CD4-positive, alpha-beta T cell treated with Interleukin-10 for 1 hour (primary cell): ENCODE measurements around the gene PAX6.

ENCODE experiments used
- DNase-seq: peaks from one replicate; pipeline ENCODE4 v3.0.0-alpha.2; 2020

The PAX6 gene

DNA sequence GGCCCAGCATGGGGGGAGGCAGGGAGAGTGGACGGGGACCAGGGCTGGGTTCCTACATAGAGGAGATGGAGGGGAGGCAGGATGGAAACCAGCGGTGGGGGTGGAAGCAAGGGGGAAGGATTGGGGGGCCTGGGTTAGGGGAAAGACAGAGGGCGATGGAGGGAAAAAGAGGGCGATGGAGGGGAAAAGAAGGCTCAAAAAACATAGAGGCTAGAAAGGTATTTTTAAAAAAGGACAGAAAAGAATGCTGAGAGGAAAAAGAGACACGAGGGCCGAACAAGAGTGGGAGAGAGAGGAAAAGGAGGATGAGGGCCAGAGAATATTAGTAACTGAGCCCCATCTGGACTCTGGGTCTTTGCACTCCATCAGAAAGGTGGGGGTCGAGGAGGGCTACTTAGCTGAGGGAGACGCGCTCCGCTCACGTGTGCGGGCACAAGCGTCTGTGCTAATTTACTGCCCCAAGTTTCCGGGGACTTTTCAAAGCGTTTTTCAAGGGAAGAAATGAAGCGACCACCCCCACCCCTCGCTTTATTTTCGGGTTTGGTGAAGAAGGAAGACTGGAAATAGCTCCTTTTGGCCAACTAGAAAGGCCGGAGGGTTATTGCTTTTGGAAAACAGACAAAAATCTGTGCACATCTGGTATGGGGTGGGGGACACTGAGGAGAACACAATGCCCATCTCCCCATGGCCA is 14.5 kb downstream of the PAX6 start:
- DNase-seq, result no peak

DNA sequence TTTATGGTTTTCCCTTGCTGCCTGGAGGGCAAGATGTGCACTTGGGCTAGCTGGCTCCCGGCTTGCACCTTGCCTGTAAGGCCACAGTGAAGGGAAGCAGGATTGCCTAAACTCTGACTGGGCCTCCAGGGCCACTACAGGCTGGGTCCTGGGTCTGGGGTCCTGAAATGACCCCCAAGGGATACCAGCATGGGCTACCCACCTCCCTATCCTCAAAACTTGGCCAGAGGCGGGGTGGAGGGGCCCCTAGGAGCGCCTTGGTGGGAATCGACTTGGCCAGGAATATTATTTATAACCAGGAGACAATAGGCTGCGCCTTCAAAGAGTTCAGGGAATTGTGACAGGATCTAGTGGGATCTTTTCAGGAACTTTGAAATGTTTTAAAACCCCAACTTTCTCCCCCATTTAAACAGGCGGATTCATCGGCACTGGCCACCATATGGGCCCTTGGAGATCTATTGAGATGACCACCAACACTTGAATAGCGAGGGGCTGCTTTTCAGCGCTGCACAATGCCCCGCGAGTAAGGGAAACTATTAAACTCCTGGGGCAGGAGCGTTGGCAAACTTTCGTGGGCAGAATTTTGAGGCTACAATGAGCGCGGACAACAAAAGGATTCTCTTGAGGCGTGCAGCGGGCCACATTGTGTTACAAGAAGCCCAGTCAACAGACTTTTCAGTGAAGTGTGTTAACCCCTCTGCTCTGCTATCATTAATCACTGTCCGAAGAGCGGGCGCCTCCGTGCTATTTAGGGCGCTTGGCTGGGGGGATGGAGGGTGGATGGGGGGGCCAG is 15.2 kb downstream of the PAX6 start:
- no peak for DNase-seq

GRCh38 chr11:31794548-31794947 is 16.6 kb downstream of the PAX6 start:
- DNase-seq, result no peak

DNA sequence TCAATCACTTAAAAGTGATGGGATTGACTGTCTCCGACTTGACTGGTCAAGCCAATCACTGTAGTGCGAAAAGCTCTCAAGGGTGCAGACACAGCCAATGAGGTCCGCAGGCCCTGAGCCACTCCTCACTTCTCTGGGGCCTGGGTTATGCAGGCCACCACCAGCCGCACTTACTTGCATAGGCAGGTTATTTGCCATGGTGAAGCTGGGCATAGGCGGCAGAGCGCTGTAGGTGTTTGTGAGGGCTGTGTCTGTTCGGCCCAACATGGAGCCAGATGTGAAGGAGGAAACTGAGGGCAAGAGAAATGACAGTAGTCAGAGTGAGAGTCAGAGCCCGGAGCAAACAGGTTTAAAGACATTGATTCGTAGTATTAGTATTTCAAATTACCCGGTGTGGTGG is 17.9 kb downstream of the PAX6 start:
- DNase-seq, result no peak

DNA sequence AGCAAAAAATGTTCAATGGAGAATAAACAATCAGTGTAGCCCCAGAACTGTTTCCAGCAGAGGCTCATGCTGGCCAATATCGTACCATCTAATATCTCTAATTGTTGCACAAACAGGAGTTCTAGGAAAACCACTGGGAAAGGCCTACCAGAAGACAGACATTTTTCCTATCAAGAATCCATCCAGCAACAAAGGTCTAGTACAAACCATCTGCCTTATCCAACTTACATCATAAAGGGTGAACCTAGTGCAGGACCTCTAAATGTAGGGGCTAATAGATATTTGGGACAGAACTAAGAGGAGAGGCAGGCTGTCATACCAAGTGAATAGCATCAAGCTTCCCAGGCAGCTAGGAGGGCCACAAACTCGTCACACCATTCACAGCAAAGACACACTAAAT is 18.7 kb downstream of the PAX6 start:
- DNase-seq, result no peak

GRCh38 chr11:31792036-31792435 is 19.1 kb downstream of the PAX6 start:
- no peak for DNase-seq

DNA sequence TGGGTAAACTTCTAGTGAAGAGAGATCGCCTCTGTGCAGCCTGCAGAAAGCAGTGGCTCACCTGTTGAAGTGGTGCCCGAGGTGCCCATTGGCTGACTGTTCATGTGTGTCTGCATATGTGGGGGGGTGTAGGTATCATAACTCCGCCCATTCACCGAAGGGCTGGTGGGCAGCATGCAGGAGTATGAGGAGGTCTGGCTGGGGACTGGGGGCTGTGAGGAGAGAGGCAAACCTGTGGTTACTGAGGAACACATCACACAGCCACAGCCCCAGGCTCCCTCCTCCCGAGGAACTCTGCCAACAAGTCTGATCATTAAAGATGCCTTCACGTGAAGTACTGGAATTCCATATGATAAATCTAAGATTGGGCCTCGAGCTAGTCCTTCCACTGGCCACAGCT is 20.5 kb downstream of the PAX6 start:
- no peak for DNase-seq

DNA sequence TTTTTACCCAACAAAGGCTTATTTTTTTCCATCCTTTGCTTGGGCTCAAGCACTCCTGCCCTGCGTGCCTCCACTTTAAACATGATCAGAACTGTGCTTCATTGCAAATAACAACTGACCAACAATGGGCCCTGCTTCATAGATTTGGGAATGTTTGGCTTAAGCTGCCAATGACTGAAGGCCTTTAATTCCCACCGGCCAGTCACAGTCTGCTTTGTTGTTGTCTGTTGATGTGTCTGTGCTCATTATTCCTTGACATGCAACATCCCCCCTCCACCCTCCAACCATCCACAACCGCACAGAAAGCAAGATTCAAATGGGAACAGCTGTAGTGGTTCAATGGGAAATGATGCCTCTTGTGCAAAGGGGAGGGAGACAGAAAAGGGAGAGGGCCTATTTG is 23.0 kb downstream of the PAX6 start:
- DNase-seq, result no peak

DNA sequence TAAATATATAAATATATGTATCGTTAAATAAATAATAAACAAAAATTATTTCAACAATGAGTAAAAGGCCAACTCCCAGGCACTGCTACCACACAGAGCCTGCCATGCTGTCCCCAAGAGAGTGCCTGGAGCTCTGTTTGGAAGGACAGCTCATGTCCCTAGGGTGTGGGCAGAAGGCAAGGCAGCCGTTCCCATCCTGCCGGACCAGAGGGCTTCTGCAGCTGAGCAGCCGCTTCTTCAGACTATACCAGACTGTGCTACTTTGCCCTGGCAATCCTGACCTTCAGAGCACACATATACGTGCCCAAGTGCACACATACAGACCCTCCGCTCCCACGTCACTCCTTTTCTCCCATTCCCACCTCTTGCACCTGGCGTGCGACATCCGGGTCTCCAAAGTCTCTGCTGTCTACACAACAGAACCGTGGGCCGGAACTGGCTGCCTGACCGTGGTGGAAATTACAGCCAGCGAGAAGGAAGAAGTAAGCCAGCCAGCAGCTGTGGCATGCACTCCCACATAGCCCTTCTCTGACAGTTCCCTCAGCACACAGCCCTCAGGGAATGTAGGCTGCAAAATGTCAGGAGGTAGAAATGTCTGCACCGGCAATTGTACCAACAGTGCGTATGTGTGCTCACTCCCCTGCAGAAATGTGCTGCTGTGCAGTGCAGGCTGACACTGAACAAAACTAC is 24.0 kb downstream of the PAX6 start:
- DNase-seq, result no peak

DNA sequence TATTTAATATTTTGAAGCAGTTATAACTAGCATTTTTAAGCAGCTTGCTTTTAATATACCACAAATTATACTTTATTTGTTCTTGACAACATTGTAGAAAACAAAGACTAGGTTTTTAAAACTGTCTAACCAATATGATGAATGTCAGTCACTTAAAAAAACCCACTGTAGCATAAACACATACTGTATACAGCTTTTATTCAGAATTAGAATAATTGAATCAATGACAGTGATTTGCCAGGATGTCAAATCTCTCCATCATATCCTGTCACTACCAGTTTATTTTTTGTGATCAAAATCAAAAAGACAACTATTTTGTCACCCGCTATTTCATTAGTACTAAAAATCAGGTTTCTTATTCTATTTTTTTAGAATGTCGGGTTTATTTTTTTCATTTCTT is 26.5 kb downstream of the PAX6 start:
- no peak for DNase-seq

- no peak for DNase-seq
Observed at GRCh38 chr11:31783252-31783651, 27.9 kb downstream of the PAX6 start.

GRCh38 chr11:31782257-31782656 is 28.9 kb downstream of the PAX6 start:
- DNase-seq, result no peak

- DNase-seq, result no peak
Observed at GRCh38 chr11:31780480-31780971, 30.6 kb downstream of the PAX6 start.

DNA sequence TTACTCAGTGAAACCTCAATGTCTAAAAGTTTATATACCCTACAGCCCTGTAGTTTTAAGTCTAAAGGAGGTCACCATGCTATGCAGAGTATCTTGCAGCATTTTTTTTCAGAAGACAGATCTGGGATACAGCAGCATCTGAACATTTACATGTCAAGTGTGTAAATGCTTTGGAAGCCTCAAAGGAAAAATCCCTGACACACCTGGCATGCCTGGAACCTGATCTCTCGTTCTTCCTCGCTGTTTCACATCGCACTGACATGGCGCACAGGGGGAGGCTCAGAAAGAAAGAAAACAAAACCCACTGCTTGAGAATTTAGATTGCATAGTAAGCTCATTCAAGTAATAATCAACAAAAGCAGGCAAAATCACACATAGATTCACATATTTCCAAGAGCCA is 31.0 kb downstream of the PAX6 start:
- DNase-seq, result no peak

DNA sequence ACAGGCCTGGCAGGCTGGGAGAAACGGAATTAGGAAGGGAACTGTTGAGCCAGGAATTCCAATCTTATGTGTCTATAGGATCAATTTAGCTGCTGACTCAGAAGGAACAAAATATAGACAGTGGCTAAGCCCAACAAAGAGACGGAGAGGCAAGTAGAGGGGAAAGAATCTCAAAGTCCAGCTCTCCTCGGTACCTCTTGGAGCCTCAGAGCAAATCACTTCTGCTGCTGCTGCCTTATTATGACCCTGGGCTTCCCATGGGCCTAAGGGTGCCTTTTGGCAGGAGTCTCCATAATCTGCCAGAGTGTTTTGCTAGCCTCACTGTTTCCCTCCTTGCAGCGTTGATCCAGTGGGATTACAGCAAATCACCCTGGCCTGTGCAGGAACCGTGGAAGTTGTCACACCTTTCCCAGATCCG is 31.7 kb downstream of the PAX6 start:
- DNase-seq, result no peak

GRCh38 chr11:31772412-31772811 is 38.7 kb downstream of the PAX6 start:
- DNase-seq, result no peak

GRCh38 chr11:31770011-31770700 is 41.0 kb downstream of the PAX6 start:
- DNase-seq, result no peak

DNA sequence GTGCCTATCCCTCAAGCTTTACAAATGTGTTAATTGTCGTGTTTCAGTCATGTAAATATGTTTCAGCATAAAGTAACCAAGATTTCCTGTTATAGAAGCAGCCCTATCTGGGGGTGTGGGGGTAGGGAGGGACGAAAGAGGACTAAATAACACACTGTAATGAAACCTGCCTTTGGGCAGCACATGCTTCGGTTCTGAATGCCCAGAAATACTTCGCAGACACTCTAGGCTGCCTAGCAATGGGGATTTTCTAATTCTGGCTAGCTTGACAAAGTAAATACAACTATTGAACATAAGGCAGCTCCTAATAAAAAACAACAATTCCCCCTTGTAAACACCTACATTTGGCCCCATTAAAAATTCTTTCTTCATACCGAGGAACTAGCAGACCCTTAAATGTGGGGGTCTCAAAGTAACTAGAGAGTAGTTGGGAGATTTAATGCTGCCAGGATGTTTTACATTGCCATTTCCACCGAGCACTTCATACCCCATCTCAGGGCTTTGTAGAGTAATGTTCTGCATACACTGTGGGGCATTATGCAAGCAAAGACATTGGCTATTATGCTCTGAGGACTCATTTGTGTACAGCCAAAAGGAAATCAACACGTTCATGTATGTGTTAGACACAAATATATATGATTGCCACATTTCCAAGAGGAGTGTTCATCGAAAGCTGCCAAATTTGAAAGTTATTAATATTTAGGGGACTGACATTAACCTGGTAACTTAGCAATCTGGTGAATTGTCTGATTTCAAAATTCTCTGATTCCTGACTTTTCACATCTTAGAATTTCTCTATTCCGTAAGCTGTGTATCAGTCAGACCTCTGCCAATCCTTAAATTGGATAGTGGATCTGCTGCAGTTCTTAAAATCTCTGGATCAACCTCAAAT is 42.1 kb downstream of the PAX6 start:
- DNase-seq, result no peak

- no peak for DNase-seq
Observed at GRCh38 chr11:31767685-31768084, 43.4 kb downstream of the PAX6 start.

DNA sequence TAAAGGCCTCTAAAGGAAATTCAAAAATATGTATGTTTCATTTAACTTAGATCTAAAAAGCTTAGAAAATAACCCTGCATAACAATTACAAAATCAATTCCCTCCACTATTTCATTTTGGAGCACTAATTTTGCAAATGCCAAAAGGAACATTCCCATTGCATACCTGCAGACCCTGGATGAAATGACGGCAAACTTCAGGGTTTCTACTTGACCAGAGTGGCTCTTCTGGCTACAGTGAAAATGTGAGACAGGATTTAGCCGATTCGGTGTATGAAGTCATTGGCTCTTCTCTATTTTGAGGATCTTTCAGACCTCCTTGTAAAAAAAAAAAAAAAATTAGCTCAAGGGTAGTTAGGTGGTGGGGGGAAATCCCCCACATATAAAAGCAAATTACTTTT is 44.1 kb downstream of the PAX6 start:
- no peak for DNase-seq

- no peak for DNase-seq
Observed at GRCh38 chr11:31764766-31765165, 46.4 kb downstream of the PAX6 start.

DNA sequence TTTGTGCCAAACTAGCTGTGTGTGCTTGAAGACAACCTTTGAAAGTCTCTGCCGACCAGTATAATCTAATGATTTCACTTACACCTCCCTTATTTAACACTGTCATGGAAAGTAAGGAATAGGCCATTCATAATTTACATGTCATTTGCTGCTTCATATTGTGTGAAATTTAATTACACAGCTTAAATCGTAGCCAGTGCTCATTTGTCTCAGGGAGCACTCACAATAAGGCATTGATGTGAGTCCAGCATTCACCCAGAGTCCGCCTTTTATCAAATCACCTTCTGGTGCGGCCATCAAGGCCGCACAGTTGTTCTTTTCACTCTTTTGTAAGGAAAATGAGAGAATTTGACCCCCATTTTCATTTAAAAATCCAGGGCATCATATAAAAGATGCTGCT is 46.9 kb downstream of the PAX6 start:
- no peak for DNase-seq
